ENCODE measurements around the gene OVAAL.

OVAAL gene

DNA sequence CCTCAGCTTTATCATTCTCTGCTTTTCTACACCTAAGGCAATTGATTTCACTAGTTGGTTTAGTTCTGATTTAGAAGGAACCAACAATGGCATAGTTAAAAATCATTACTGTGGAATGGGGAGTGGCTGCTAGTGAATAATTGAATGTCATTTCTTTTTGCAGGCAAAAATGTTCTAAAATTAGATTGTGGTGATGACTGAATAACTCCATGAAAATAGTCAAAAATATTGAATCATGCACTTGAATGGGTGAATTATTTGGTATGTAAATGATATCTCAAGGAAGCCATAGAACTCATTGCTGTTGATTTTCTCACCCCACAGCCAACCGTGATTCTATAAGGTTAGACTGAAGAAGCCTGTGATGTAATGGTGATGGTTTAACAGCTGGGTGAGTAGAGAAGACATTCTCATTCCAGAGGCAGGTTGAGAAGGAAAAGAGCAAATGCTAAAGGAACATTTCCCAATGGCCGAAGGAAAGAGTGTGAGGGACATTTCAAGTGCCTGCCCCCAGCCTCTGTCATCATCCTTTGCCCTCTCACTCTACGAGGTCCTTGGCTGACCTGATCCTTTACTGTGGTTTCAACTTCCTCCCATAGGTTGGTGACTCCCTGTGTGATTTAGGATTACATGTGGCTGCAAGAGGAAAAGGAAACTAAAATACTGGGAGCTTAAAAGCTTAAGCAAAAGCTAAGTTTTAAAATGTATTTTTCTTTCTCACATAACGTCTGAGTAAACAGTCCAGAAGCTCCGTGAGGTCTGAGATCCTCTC lies 12.5 kb downstream of the OVAAL start:
- no peak for DNase-seq

DNA sequence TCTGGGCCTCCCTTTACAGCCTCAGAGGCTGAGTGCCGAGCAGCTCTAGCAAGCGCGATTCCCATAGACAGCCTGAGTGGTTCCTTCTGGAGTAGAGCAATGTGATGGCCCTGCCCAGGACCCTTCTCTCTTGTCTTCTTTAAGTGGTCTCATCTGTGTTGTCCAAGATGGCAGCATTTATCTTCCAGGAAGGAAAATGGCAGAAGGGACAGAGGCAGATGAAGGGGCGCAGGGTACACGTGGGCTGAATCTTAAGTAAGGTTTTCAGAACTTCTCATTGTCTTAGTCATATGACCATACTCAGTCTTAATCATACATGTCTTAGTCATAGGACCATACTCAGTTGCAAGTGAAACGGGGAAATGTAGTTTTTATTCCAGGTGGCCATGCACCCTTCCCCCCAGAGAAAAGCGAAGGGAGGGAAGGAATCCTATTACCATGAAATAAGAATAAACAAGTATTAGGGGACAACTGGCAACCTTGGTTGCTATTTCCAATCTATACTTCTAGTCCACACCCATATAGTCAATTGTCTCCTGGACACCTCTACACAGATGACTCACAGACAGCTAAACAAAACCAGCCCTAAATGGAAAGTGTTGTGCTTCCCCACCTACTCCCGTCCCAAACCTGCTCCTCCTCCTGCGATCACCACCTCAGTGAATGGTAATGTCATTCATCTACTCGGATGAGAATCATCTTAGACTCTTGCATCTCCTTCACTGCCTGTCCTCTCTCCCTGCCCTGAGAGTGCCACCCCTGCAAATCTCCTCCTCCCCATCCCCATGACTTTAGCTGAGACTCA lies 13.3 kb downstream of the OVAAL start:
- no peak for DNase-seq

DNA sequence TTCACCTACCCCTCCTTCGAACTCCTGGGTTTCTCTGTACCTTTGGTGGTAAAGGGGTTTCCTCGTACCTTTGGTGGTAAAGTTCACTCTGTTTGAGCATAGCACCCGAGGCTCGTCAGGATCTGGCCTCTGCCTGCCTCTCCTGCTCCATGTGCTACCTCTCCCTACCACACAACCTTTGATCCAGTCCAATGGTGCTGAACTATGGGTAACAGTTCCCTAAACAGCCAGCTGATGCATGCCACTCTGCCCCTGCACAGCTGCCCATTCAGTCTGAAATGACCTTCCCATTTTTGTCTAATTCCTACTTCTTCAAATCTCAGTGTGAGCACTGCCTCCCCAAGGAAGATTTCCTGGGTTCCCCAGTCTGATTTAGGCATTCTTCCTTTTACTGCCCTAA lies 14.0 kb downstream of the OVAAL start:
- no peak for DNase-seq

DNA sequence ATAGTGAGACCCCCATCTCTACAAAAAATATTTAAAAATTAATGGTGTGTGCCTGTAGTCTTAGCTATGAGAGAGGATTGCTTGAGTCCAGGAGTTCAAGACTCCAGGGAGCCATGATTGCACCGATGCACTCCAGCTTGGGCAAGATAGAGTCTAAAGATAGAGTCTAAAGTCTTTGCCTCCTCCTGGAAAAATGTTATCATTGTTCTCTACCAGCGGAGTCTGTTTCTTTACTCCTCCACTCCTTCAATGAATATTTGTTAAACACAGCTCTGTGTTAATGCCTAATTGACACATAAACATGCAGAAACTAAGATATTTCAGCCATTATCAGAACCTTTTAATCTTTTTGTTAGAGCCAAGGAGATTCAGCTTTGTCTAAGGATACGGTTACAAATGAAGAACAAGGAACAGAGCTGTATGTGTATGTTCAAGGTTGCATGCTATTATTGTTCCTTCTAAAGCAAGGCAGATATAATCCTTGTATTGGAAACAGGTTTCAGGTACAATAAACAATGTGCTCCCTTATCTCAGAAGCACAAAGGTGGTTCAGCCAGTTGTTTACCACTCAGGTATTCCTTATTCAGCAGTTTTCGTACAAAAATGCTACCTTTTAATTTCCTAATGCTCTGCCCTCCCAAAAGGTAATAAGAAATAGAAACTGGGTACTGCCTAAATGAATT lies 15.4 kb downstream of the OVAAL start:
- DNase-seq: no peak

DNA sequence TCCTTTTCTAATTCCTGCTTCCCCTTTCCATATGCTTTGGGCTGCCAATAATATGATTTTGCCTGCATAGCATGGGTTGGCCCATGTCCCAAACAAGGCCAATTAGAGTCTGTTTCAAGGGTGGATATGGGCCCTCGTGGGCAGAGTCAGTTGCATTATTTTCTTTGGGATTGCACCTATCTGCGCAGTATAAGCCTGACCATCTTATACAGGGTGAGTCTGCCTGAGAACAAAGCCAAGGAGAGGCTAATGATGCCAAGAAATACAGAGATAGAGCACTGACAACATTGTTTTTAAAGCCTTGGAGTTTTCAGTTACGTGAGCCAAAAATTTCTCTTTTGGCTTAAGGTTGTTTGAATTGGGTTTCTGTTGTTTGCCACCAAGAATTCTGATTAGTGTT lies 18.6 kb downstream of the OVAAL start:
- DNase-seq: no peak

DNA sequence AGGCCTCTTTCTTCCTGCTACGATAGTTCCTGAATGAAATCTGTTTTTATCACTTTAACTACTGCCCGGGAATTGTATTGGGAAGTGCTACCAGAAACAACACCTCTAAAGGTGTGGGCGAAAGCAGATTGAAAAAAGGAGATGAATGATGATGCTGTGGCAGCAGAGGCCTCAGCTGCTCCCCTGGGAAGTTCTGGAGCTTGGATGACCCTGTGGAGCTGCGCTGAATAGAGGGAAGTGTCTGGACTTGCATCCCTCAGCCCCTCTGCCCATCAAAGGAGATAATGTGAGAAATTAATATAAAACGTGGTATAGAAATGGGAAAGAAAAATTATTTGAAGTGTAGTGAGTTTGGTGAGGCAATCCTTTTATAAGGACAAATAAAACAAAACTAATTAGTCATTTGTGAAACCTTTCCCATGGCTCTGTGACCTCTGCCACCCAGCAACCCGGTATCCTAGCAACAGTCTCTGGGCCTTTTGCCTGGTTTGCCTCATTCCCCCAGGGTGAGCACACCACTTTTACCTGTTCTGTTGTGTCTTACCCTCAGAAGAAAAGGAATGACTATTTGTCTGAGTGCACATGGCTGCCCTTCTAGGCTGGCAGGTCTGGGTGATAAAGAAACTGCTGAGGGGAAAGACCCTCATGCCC lies 21.3 kb downstream of the OVAAL start:
- DNase-seq: peak; percentile 47

DNA sequence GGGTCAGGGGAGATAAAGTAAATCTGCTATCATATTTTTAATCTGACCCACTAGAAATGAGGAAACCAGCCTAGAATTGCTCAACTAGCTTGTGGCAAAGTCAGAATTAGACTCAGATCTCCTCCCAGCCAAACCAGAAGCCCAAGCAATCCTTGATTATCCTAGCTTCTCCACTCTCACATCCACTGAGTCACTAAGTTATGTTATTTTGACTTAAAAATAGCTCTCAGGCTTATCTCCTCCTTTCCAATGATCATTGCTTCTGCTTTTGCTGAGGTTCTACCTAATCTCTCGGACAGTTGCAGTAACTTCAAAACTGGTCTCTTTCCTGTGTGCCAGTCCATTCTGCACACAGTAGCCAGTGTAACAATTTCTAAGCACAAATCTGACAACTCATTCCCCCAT lies 22.9 kb downstream of the OVAAL start:
- DNase-seq: no peak

DNA sequence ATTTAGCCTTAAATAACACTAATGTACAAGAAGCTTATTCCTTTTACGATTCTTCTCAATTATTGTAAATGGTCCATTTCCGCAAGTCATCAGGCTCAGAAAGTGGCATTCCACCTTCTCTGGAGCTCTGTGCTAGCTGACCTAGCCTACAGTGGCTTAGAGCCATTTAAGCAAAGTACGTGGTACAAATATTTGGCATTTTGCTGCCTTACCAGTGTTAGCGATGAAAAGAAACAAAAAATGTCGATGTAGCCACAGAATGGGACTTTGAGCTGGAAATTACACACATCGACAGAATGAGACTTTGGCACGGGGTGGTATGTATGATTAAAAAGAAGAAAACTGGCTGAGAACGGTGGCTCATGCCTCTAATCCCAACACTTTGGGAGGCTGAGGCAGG lies 26.1 kb downstream of the OVAAL start:
- no peak for DNase-seq

DNA sequence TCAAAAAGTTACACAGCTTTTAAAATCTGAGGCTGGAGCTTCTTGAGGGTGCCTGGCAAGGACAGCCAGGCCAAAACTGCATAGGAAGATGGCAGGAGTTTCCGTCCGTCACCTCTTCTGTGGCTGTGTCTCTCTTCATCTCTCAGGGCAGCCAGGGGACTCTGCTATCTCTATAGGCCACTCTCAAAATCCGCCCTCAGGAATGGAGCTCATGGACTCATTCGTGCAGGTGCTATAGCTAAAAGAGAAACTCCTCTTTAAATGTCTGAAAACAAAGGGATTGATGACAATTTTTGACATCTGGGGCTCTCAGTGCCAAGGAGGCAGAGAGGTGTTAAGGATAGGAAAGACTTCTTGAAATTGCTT lies 27.2 kb downstream of the OVAAL start:
- no peak for DNase-seq

DNA sequence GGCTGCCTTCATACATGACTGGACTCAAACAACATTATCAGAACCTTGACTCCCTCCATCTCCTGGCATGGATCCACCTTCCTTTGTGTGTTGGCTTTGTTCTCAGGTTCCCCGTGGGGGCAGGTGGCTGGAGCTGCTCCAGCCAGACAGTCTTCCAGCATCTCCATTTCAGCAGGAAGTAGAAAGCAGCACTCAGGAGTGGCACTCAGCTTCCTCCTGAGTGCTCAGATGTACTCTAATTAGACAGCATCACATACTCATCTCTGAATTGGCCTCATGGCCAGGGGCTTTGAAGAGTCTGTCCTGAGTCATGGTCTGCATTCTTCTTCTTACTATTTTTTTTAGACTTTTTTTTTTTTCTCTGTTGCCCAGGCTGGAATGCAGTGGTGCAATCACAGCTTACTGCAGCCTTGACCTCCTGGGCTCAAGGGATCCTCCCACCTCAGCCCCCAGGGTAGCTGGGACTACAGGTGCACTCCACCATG lies 27.9 kb downstream of the OVAAL start:
- no peak for DNase-seq

DNA sequence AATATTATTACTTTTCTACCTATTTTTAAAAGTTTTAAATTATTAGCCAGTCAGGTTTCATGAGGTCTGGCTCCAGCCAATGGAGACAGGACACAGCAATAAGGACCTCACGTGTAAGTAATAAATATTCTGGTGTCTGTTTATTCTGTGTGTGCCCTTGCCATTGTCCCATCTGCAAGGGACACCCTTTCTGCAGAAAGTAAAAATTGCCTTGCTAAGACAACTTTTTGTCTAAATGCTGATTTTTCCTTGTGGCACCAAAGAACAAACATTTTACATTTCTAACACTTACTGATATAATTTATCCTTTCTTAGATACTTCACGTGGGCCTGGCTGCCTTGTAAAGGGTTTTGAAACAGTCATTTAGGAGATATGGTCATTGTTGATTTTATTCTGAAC lies 29.4 kb downstream of the OVAAL start:
- no peak for DNase-seq

DNA sequence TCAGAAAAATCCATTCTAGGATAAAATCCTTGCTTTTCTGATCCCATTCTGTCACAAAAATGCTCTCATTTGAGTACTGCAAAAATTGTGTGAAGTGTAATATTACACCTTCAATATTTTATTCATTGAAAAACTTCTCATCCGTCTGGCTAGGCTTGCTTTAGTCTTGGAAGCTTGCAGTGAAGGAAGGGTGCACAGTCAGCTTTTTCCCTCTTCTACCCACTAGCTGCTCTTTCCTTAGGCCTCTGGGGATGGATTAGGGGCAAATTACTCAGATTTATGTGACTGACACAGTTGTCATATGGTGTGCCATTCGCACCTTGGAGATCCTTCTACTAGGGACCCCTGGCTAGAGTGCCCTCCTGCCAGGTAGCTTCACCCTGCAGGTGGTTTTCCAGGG lies 32.1 kb downstream of the OVAAL start:
- DNase-seq: no peak

DNA sequence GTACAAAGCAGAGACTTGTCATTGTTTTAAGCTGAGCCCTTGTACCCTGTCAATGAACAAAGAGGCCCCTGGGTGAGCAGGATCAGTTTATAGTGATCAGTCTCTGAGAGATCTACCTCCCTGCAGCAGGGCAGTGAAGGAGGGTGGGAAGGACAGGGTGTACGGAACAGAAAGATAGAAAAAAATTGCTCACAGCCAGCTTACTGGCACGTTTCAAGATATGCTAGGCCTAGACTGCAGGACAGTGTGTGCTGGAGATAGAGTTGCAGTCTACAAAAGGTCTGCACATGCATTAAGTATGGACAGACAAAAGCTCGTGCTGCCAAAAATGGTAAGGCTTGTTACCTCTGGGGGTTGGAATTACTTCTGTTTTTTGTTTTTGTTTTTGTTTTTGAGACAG lies 34.6 kb downstream of the OVAAL start:
- DNase-seq: no peak

DNA sequence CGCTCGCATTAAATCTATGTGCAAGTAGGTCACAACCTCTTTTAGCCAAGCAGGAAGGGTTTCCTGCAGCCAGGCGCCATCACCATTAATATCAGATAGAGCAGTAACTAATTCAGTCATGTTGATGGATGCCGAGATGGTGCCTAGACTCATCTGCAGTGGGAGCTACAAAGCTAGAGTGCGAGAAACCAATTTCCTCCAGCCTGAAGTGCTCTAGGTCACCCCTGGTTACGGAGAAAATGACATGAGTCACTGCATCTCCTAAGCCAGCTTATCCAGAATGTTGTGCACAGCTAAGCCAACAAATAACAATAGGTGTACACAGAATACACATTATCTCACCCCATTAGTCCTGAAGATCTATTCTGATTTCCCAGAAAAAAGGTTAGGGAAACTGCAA lies 36.0 kb downstream of the OVAAL start:
- DNase-seq: peak; percentile 26

DNA sequence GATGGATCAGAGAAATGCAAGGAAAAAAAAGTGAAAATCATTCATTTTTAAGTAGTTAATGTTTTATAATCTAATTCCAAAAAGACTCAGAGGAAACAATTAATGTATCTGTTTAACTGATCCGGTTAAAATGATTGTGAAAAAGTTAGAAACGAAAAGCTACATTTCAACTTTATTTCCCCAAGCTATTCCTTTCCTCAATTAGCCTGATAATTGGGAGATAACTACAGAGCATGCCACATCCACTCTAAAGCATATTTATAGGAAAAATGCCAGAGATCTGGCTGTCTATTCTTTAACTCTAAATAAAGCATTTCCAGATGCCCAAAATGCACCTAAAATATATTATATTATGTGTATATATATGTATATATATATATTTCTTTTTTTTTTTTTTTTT lies 37.2 kb downstream of the OVAAL start:
- DNase-seq: no peak

DNA sequence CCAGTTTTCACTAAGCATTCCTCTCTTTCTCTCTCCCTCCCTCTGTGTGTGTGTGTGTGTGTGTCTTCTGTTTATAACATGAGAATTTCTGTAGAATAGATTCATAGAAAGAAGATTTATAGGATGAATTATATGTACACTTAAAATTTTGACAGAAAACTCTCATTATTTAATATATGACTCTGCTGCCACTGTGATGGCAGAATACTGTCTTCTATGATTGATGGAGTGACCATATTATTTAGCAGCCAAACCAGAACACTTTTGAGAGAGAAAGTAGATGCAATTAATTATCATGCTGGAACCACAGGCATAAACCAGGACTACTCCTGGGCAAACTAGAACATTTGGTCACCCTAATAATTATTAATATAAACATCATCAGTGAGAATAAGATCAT lies 38.8 kb downstream of the OVAAL start:
- no peak for DNase-seq

DNA sequence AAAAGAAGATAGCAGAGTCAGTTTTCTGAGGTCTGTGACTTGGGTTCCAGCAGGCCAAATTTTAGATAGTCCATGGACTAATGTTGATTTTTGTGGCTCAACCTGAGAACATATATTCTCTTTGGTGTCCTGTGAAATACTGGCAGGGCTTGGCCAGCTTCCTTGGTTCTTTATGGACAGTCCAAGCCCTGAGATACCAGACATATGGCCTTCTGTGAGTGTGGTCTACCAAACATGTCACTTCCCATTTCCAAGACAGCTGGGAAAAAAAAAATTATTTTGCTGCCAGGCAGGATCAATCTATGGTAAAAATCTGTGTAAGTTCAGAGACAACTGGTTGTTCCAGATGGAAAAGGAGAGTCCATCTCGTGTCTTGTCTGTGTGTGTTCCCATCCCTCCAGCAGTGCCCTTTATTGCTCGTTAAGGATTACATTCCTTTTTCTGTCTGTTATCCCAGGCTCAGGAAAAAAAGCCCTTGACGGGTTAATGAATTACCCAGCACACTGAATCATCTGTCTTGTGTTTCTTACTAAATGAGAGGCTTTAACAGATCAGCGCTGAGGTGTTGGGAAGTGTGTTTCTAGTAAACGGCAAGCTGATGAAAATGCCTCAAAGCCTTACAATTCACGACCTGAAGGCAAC lies 39.7 kb downstream of the OVAAL start:
- DNase-seq: peak; percentile 50

DNA sequence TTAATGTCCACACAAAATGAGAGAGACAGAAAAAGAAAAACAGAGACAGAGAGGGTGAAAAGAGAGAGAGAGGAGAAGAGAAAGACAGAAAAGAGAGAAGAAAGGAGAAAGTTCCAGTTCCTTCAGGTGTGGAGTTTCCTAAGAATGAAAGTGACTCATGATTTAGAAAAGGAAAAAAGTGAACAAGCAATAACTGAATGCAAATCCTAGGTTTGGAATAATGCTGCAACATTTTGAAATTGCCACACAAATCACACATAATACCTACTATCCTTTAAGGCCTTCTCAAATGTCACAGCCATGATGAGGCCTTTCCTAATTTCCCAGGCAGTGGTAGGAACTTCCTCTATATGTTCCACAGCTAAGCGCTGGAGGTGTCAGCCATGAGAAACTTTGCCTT lies 41.6 kb downstream of the OVAAL start:
- DNase-seq: no peak

DNA sequence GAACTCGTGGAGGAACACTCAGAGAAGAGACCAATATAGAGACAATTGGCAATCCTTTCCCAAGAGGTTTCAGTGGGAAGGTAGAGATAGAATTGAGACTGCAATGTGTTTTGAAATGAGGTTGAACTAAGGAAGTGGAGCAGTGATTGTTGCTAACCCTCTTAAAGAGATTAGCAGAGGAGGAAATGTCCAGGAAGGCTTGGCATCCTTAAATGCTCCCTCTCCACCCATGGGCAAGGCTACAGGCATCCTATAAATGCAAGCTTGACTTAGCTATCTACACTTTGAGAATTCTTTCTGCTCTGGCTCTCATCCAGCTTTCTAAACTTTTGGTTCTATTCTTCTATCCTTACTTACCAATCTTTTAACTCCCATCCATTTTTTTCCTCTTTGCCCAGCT lies 42.7 kb downstream of the OVAAL start:
- no peak for DNase-seq

DNA sequence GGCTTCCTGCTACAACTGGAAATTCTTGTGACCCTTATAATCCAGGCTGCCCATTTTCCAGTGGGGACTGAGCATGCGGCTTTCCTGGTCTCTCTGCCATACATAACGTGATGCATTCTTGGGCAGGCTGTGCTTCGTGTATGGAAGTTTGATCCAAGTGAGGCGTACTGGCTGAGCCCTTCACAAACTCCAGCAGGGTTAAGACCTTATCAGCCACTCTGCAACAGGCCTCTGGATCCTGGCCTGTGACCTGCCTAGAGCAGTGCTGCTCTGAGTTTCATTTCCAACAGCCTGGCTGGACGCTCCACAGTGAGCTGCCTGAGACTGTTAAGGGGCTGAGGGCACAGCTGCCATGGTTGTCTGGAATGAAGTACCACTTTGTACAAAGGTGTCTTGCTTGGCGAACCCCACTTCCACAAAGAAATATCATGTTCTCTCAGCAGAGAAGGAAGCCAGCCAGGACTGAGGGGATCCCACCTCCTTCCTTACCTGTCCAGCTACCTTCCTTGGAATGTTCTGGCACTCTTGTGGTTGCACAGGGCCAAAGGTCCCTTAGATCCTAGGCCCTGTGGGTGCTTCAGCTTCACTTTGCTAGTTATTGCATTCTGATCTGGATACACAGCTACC lies 44.6 kb downstream of the OVAAL start:
- DNase-seq: no peak

DNA sequence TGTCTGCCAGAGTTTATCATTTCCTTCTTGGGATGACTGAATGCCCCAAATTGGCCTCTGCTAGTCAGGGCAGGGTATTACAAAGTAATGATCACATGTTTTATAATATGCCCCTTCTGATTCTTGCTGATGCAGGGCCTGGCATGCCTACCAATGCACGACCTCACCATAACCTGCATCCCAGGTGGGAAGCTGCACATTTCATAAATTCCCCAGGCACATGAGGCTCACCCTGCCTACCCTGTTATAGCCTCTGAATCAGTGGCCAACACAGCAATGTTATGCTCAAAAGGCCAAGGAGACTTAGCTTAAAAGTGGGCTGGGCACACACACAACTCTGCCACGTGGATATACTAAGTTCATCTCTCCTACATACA lies 45.1 kb downstream of the OVAAL start:
- DNase-seq: no peak

DNA sequence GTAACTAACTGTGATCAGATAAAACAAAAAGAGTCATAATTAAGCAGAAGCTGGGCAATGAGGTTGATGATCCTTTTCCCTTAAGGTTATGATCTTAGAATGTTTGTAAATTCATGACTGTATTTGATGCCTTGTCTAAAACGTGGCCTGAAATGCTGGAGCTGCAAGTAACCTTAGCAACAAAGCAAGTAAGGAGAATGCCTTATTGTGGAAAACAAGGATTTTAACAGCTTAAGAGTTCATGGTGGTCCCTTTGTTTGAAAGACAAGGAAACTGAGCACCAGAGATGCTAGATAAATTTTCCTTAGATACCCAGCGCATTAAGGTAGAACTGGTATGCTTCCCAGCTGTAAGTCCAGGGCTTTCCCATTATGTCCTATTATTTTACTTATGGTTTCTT lies 47.4 kb downstream of the OVAAL start:
- no peak for DNase-seq
